ENCODE data around the gene STAB2. TPM values are rescaled to one million over a fixed set of nuclear protein-coding genes. Genes with fewer than 3 reads are reported as not detected.
"Not testable (repeated sequence)": the region's sequence is repeated elsewhere in the genome, so short reads cannot be mapped to it uniquely, and the experiment has no call there.

STAB2 gene
- total and polyA plus RNA-seq, 9 donors = 0.05 to 9.3 (median 0.86) TPM

- H3K27ac ChIP-seq = no peak overlapping the region
Measured at GRCh38 chr12:103642240-103642864, 55.3 kb downstream of the STAB2 start.

GRCh38 chr12:103645202-103645601, 58.1 kb downstream of the STAB2 start:
- Histone ChIP-seq H3K27me3 (no peaks in the 10 kb centered on the region), H3K4me1 (ENCODE audit: insufficient read depth) (no peaks in the 10 kb centered on the region), H3K4me3 (no peak overlapping the region), H3K36me3 (no peaks in the 10 kb centered on the region), H3K27ac (no peak overlapping the region), H3K9me3 (no peaks in the 10 kb centered on the region)
- DNase-seq = no peak
- TF ChIP-seq EP300 (IDR thresholded peaks at IDR 0.05) (no peak), POLR2A (IDR thresholded peaks at IDR 0.05) (no peak)
- TF ChIP-seq, protein P1, sequence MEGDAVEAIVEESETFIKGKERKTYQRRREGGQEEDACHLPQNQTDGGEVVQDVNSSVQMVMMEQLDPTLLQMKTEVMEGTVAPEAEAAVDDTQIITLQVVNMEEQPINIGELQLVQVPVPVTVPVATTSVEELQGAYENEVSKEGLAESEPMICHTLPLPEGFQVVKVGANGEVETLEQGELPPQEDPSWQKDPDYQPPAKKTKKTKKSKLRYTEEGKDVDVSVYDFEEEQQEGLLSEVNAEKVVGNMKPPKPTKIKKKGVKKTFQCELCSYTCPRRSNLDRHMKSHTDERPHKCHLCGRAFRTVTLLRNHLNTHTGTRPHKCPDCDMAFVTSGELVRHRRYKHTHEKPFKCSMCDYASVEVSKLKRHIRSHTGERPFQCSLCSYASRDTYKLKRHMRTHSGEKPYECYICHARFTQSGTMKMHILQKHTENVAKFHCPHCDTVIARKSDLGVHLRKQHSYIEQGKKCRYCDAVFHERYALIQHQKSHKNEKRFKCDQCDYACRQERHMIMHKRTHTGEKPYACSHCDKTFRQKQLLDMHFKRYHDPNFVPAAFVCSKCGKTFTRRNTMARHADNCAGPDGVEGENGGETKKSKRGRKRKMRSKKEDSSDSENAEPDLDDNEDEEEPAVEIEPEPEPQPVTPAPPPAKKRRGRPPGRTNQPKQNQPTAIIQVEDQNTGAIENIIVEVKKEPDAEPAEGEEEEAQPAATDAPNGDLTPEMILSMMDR (IDR thresholded peaks at IDR 0.05) = no peak
- intact Hi-C loops (cut with DNase I) = no loop called here
- WGBS, 3 donors = 7 to 21% (median 12%) methylated on average over 1 of the region's 1 CpG

More at GRCh38 chr12:103642240-103642864, 55.3 kb downstream of the STAB2 start:
- Histone ChIP-seq H3K4me1 (ENCODE audit: insufficient read depth) (no peaks in the 10 kb centered on the region), H3K27me3 (no peaks in the 10 kb centered on the region), H3K9me3 (no peaks in the 10 kb centered on the region), H3K4me3 (no peak overlapping the region), H3K36me3 (no peaks in the 10 kb centered on the region)
- no peak for DNase-seq
- TF ChIP-seq EP300 (IDR thresholded peaks at IDR 0.05) (no peak), POLR2A (IDR thresholded peaks at IDR 0.05) (no peak)
- TF ChIP-seq, protein P1 (IDR thresholded peaks at IDR 0.05) = no peak
- intact Hi-C loops (cut with DNase I) = no loop called here
- 41 to 65% (median 44%) methylated on average over 3 of the region's 3 CpGs for WGBS, 3 donors

GRCh38 chr12:103647267-103647666, 60.2 kb downstream of the STAB2 start:
- H3K4me3 ChIP-seq = no peak overlapping the region
- H3K27me3 ChIP-seq = no peaks in the 10 kb centered on the region
- no peak for DNase-seq
- H3K4me1 ChIP-seq (ENCODE audit: insufficient read depth) = no peaks in the 10 kb centered on the region
- no peak overlapping the region for H3K27ac ChIP-seq
- intact Hi-C loops (cut with DNase I) = no loop called here
- no peaks in the 10 kb centered on the region for H3K36me3 ChIP-seq
- no peaks in the 10 kb centered on the region for H3K9me3 ChIP-seq
- 14 to 36% (median 26%) methylated on average over 2 of the region's 2 CpGs for WGBS, 3 donors
- TF ChIP-seq POLR2A (IDR thresholded peaks at IDR 0.05) (no peak), EP300 (IDR thresholded peaks at IDR 0.05) (no peak)
- TF ChIP-seq, protein P1 (IDR thresholded peaks at IDR 0.05) = no peak

DNA sequence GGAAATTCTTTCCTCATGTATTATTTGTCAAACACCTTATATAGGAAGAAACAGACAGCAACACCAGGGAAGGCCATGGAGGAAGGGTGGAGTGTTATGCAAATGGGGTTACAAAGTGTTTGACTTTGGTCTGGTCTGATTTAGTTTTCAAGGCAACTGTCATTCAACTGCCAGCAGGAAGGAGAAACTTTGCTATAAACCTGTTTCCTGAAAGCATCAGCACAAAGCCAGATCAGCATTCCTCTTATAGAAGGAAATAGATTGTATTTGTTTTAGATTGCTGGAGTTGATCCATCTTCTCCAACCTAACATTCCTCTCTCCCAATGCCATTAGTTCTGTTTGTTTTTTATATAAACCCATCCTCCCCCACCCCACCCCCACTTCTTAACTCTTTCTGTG, 65.7 kb downstream of the STAB2 start:
- H3K36me3 ChIP-seq = no peaks in the 10 kb centered on the region
- intact Hi-C loops (cut with DNase I) = no loop called here
- no peak overlapping the region for H3K4me3 ChIP-seq
- no peak overlapping the region for H3K27ac ChIP-seq
- no peak for DNase-seq
- no peaks in the 10 kb centered on the region for H3K27me3 ChIP-seq
- H3K9me3 ChIP-seq = no peaks in the 10 kb centered on the region
- H3K4me1 ChIP-seq (ENCODE audit: insufficient read depth) = no peaks in the 10 kb centered on the region
- TF ChIP-seq POLR2A (IDR thresholded peaks at IDR 0.05) = no peak
- TF ChIP-seq, protein P1 (IDR thresholded peaks at IDR 0.05) = no peak
- no peak for TF ChIP-seq EP300 (IDR thresholded peaks at IDR 0.05)

GRCh38 chr12:103653568-103654173, 66.6 kb downstream of the STAB2 start:
- H3K27me3 ChIP-seq; H3K4me3 ChIP-seq; H3K4me1 ChIP-seq (ENCODE audit: insufficient read depth); DNase-seq; H3K27ac ChIP-seq; H3K36me3 ChIP-seq; H3K9me3 ChIP-seq; intact Hi-C loops (cut with DNase I): not testable (repeated sequence)
- WGBS, 3 donors = 81 to 82% (median 82%) methylated on average over 3 of the region's 3 CpGs

All from ovary (tissue), 9 donors.